ENCODE results near the gene RGS9. TPM values are rescaled to one million over a fixed set of nuclear protein-coding genes. Genes with fewer than 3 reads are reported as not detected.

The RGS9 gene
- total RNA-seq, 1 experiment from 2014 or later = 1.8 TPM

- DNase-seq (ENCODE audit: low spot score) = peak; percentile 11
- POLR2A ChIA-PET (ENCODE audit: low non-redundant PET) = no interaction called here
- H3K4me1 ChIP-seq (ENCODE audit: insufficient read depth, low read length, poor library complexity, severe bottlenecking) = no peaks in the 10 kb centered on the region
- H3K27ac ChIP-seq (ENCODE audit: low read depth, low read length, poor library complexity, severe bottlenecking) = no peak overlapping the region
- intact Hi-C loops (cut with micrococcal nuclease; ENCODE audit: unreplicated experiment) = loop anchor here (10.0 kb wide), 1 partner anchor 227 kb away; no protein-coding TSS in a partner anchor
- TF ChIP-seq, protein P1, sequence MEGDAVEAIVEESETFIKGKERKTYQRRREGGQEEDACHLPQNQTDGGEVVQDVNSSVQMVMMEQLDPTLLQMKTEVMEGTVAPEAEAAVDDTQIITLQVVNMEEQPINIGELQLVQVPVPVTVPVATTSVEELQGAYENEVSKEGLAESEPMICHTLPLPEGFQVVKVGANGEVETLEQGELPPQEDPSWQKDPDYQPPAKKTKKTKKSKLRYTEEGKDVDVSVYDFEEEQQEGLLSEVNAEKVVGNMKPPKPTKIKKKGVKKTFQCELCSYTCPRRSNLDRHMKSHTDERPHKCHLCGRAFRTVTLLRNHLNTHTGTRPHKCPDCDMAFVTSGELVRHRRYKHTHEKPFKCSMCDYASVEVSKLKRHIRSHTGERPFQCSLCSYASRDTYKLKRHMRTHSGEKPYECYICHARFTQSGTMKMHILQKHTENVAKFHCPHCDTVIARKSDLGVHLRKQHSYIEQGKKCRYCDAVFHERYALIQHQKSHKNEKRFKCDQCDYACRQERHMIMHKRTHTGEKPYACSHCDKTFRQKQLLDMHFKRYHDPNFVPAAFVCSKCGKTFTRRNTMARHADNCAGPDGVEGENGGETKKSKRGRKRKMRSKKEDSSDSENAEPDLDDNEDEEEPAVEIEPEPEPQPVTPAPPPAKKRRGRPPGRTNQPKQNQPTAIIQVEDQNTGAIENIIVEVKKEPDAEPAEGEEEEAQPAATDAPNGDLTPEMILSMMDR (conservative IDR thresholded peaks at IDR 0.05; ENCODE audit: low read depth, low read length) = no peak
- no peak for TF ChIP-seq EZH2 (IDR thresholded peaks at IDR 0.05; ENCODE audit: borderline replicate concordance, low read depth, low read length, poor library complexity, severe bottlenecking)
- CTCF ChIA-PET = no interaction called here
- no peaks in the 10 kb centered on the region for H3K9me3 ChIP-seq (ENCODE audit: low read depth, low read length, poor library complexity, severe bottlenecking)
- no TSS peak for BruUV-seq (replicated peaks)
- H3K36me3 ChIP-seq (ENCODE audit: insufficient read depth, low read length, poor library complexity, severe bottlenecking) = no peaks in the 10 kb centered on the region
- no peak overlapping the region for H3K4me3 ChIP-seq (ENCODE audit: low read depth, low read length, poor library complexity, severe bottlenecking)
- no peaks in the 10 kb centered on the region for H3K27me3 ChIP-seq (replicated peaks; ENCODE audit: insufficient read depth, low read depth, low read length, poor library complexity)
Measured at GRCh38 chr17:65191811-65192740, 54.9 kb downstream of the RGS9 start.

DNA sequence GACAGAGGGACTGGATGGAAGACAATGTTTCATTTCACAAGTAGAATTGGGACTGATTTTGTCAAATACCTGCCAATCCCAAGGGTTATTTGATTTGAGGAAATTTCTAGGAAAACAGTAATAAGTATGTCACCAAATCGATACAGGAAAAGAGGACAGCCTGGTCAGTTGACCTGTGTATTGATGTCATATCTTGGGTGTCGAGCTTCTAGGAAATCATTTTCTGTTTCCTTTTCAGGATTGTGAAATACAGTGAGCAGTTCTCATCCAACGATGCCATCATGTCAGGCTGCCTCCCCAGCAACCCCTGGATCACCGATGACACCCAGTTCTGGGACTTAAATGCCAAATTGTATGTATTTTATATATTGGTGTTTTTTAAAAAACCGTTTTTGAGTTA is 56.1 kb downstream of the RGS9 start:
- BruUV-seq (replicated peaks) = no TSS peak
- intact Hi-C loops (cut with micrococcal nuclease; ENCODE audit: unreplicated experiment) = loop anchor here (10.0 kb wide), 1 partner anchor 229 kb away; no protein-coding TSS in a partner anchor
- Histone ChIP-seq H3K36me3 (ENCODE audit: insufficient read depth, low read length, poor library complexity, severe bottlenecking) (no peaks in the 10 kb centered on the region), H3K4me3 (ENCODE audit: low read depth, low read length, poor library complexity, severe bottlenecking) (no peak overlapping the region), H3K9me3 (ENCODE audit: low read depth, low read length, poor library complexity, severe bottlenecking) (no peaks in the 10 kb centered on the region), H3K27ac (ENCODE audit: low read depth, low read length, poor library complexity, severe bottlenecking) (no peak overlapping the region), H3K27me3 (replicated peaks; ENCODE audit: insufficient read depth, low read depth, low read length, poor library complexity) (no peaks in the 10 kb centered on the region), H3K4me1 (ENCODE audit: insufficient read depth, low read length, poor library complexity, severe bottlenecking) (no peaks in the 10 kb centered on the region)
- DNase-seq (ENCODE audit: low spot score) = no peak
- POLR2A ChIA-PET (ENCODE audit: low non-redundant PET) = no interaction called here
- CTCF ChIA-PET = no interaction called here
- TF ChIP-seq, protein P1 (conservative IDR thresholded peaks at IDR 0.05; ENCODE audit: low read depth, low read length) = no peak
- no peak for TF ChIP-seq EZH2 (IDR thresholded peaks at IDR 0.05; ENCODE audit: borderline replicate concordance, low read depth, low read length, poor library complexity, severe bottlenecking)

GRCh38 chr17:65193716-65194293 is 56.6 kb downstream of the RGS9 start:
- Histone ChIP-seq H3K9me3 (ENCODE audit: low read depth, low read length, poor library complexity, severe bottlenecking) (no peaks in the 10 kb centered on the region), H3K4me1 (ENCODE audit: insufficient read depth, low read length, poor library complexity, severe bottlenecking) (no peaks in the 10 kb centered on the region), H3K27me3 (replicated peaks; ENCODE audit: insufficient read depth, low read depth, low read length, poor library complexity) (no peaks in the 10 kb centered on the region), H3K36me3 (ENCODE audit: insufficient read depth, low read length, poor library complexity, severe bottlenecking) (no peaks in the 10 kb centered on the region), H3K27ac (ENCODE audit: low read depth, low read length, poor library complexity, severe bottlenecking) (no peak overlapping the region), H3K4me3 (ENCODE audit: low read depth, low read length, poor library complexity, severe bottlenecking) (no peak overlapping the region)
- intact Hi-C loops (cut with micrococcal nuclease; ENCODE audit: unreplicated experiment) = loop anchor here (10.0 kb wide), 1 partner anchor 229 kb away; no protein-coding TSS in a partner anchor
- TF ChIP-seq, protein P1 (conservative IDR thresholded peaks at IDR 0.05; ENCODE audit: low read depth, low read length) = no peak
- TF ChIP-seq EZH2 (IDR thresholded peaks at IDR 0.05; ENCODE audit: borderline replicate concordance, low read depth, low read length, poor library complexity, severe bottlenecking) = no peak
- no peak for DNase-seq (ENCODE audit: low spot score)
- CTCF ChIA-PET = no interaction called here
- POLR2A ChIA-PET (ENCODE audit: low non-redundant PET) = no interaction called here
- BruUV-seq (replicated peaks) = no TSS peak
